T-helper 1 cell treated with Interleukin-12 subunit alpha and Interleukin-12 subunit beta and Interleukin-4 antibody, amounts not matched to agents 30 μg/mL and 1 μg/mL, for 36 hours (primary cell): ENCODE results near the gene RBM28.

ENCODE experiments used
- H3K27ac Mint-ChIP-seq: one replicate; pipeline ENCODE4 v1.8.0; 2021; ENCODE audit warnings: mild to moderate bottlenecking, mixed read lengths
- H3K27me3 Mint-ChIP-seq: one replicate; pipeline ENCODE4 v1.8.0; 2021; ENCODE audit warnings: low read depth, mixed read lengths
- H3K36me3 Mint-ChIP-seq: one replicate; pipeline ENCODE4 v1.8.0; 2021; ENCODE audit warnings: low read depth, mixed read lengths
- H3K4me1 Mint-ChIP-seq: one replicate; pipeline ENCODE4 v1.8.0; 2021; ENCODE audit warnings: low read depth, mixed read lengths
- H3K4me3 Mint-ChIP-seq: one replicate; pipeline ENCODE4 v1.8.0; 2021; ENCODE audit warnings: mild to moderate bottlenecking, moderate library complexity, mixed read lengths
- H3K9me3 Mint-ChIP-seq: one replicate; pipeline ENCODE4 v1.8.0; 2021; ENCODE audit warnings: mixed read lengths

RBM28 gene

GRCh38 chr7:128347647-128348097 is 4.0 kb upstream of the RBM28 start:
- Mint-ChIP-seq H3K4me3 (no peak overlapping the region), H3K36me3 (no peaks in the 10 kb centered on the region), H3K9me3 (no peaks in the 10 kb centered on the region), H3K27ac (no peak overlapping the region), H3K27me3 (peaks cover 35% of the 10 kb centered on the region), H3K4me1 (peaks cover 7% of the 10 kb centered on the region)

- no peaks in the 10 kb centered on the region for H3K9me3 Mint-ChIP-seq
- peaks cover 1% of the 10 kb centered on the region for H3K36me3 Mint-ChIP-seq
- no peak overlapping the region for H3K27ac Mint-ChIP-seq
- peaks cover 19% of the 10 kb centered on the region for H3K27me3 Mint-ChIP-seq
- H3K4me3 Mint-ChIP-seq = no peak overlapping the region
- H3K4me1 Mint-ChIP-seq = peaks cover 19% of the 10 kb centered on the region
These were observed 695 bp upstream of the RBM28 start for GRCh38 chr7:128344431-128344774.

DNA sequence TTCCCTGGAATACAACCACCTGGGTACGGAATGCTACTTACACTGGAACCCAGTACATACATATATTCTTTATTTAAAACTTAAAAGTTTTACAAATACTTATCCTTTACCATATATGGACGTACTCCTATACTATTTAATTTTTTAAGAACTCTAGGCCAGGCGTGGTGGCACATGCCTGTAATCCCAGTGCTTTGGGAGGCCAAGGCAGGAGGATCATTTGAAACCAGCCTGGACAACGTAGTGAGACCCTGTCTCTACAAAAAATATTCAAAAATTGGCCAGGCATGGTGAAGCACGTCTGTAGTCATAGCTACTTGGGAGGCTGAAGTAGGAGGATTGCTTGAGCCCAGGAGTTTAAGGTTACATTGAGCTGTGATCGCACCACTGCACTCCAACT is 2.0 kb downstream of the RBM28 start:
- Mint-ChIP-seq H3K27ac (no peak overlapping the region), H3K36me3 (peaks cover 10% of the 10 kb centered on the region), H3K4me1 (peaks cover 19% of the 10 kb centered on the region), H3K4me3 (peak overlapping the region; percentile 94), H3K27me3 (no peaks in the 10 kb centered on the region), H3K9me3 (no peaks in the 10 kb centered on the region)

DNA sequence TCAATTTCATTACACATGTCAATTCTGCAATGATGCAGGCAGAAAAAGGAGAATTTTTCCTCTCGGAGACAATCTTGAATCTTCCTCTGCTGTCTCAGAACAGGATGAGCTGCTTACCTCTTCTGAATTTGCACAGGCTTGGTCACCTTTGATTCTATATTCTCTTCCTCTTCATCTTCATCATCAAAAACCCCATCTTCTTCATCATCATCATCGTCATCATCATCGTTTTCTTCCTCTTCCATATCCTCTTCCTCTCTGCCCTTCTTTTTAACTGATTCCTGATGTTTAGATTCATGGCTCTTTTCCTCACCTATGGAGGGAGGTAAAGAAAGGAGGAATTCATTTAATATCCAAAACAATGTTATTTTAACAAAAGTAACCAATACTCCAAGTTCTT is 8.0 kb downstream of the RBM28 start:
- Mint-ChIP-seq H3K27me3 (no peaks in the 10 kb centered on the region), H3K27ac (no peak overlapping the region), H3K9me3 (no peaks in the 10 kb centered on the region), H3K4me3 (no peak overlapping the region), H3K36me3 (peaks cover 34% of the 10 kb centered on the region), H3K4me1 (peaks cover 3% of the 10 kb centered on the region)

GRCh38 chr7:128324368-128324680 is 19.4 kb downstream of the RBM28 start:
- Mint-ChIP-seq H3K9me3 (no peaks in the 10 kb centered on the region), H3K4me1 (peaks cover 17% of the 10 kb centered on the region), H3K36me3 (peaks cover 26% of the 10 kb centered on the region), H3K27me3 (no peaks in the 10 kb centered on the region), H3K4me3 (no peak overlapping the region), H3K27ac (no peak overlapping the region)

- Mint-ChIP-seq H3K27ac (no peak overlapping the region), H3K36me3 (peaks cover 28% of the 10 kb centered on the region), H3K4me1 (peaks cover 17% of the 10 kb centered on the region), H3K9me3 (no peaks in the 10 kb centered on the region), H3K27me3 (no peaks in the 10 kb centered on the region), H3K4me3 (no peak overlapping the region)
These were observed 20.0 kb downstream of the RBM28 start for GRCh38 chr7:128323459-128324367.

- peaks cover 17% of the 10 kb centered on the region for H3K4me1 Mint-ChIP-seq
- peaks cover 27% of the 10 kb centered on the region for H3K36me3 Mint-ChIP-seq
- H3K9me3 Mint-ChIP-seq = no peaks in the 10 kb centered on the region
- H3K4me3 Mint-ChIP-seq = no peak overlapping the region
- no peak overlapping the region for H3K27ac Mint-ChIP-seq
- H3K27me3 Mint-ChIP-seq = no peaks in the 10 kb centered on the region
These were observed 20.7 kb downstream of the RBM28 start for GRCh38 chr7:128323040-128323439.

GRCh38 chr7:128322040-128322643 is 21.6 kb downstream of the RBM28 start:
- Mint-ChIP-seq H3K36me3 (peaks cover 35% of the 10 kb centered on the region), H3K27me3 (no peaks in the 10 kb centered on the region), H3K4me1 (peaks cover 17% of the 10 kb centered on the region), H3K27ac (peak overlapping the region; percentile 21), H3K9me3 (no peaks in the 10 kb centered on the region), H3K4me3 (peak overlapping the region; percentile 4)

GRCh38 chr7:128321044-128321422 is 22.7 kb downstream of the RBM28 start:
- H3K4me1 Mint-ChIP-seq = peaks cover 17% of the 10 kb centered on the region
- H3K27ac Mint-ChIP-seq = peak overlapping the region; percentile 82
- no peak overlapping the region for H3K4me3 Mint-ChIP-seq
- no peaks in the 10 kb centered on the region for H3K9me3 Mint-ChIP-seq
- H3K27me3 Mint-ChIP-seq = no peaks in the 10 kb centered on the region
- peaks cover 42% of the 10 kb centered on the region for H3K36me3 Mint-ChIP-seq

DNA sequence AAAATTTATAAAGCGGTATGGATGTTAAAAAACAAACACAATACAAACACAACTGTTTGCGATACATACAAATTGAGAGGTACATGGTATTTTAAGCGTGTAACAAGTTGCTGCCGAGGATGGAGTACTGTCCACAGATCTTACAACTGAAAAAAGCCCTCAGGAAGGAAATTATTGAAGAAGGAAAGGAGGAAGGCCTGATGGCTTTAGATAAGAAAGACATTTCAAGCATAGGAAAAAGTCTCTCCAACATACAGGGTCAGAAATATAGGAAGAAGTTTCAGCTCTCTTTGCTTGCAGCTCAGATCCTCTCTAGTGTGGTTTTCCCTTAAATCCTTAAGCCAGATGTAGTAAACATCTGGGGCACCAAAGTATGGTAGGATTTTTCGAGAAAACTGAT is 25.0 kb downstream of the RBM28 start:
- Mint-ChIP-seq H3K4me3 (no peak overlapping the region), H3K27ac (no peak overlapping the region), H3K27me3 (no peaks in the 10 kb centered on the region), H3K4me1 (peaks cover 21% of the 10 kb centered on the region), H3K36me3 (peaks cover 50% of the 10 kb centered on the region), H3K9me3 (no peaks in the 10 kb centered on the region)

- Mint-ChIP-seq H3K36me3 (peaks cover 45% of the 10 kb centered on the region), H3K27ac (no peak overlapping the region), H3K4me3 (no peak overlapping the region), H3K27me3 (no peaks in the 10 kb centered on the region), H3K9me3 (no peaks in the 10 kb centered on the region), H3K4me1 (peaks cover 4% of the 10 kb centered on the region)
These were observed 32.7 kb downstream of the RBM28 start for GRCh38 chr7:128311013-128311412.

DNA sequence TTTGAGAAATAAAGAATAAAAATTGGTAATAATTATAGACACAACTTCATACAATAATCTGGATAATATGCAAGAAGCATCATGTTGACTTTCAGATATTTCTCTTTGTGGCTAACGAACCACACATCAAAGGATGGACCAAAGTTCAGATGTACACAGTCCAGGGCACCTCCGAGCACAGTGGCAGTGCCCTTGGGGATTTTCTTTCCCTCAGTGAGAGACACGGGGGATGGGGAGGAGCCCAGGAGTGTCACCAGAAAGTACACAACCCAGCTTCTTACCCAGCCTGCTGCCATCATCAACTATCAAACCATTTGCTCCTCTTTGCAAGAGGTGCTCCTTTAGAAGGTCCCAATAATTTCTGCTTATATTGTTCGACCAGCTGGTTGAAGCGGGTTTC is 33.2 kb downstream of the RBM28 start:
- Mint-ChIP-seq H3K4me1 (no peaks in the 10 kb centered on the region), H3K27me3 (no peaks in the 10 kb centered on the region), H3K36me3 (peaks cover 44% of the 10 kb centered on the region), H3K9me3 (no peaks in the 10 kb centered on the region), H3K27ac (no peak overlapping the region), H3K4me3 (no peak overlapping the region)

GRCh38 chr7:128309976-128310375 is 33.7 kb downstream of the RBM28 start:
- H3K36me3 Mint-ChIP-seq = peaks cover 43% of the 10 kb centered on the region
- no peaks in the 10 kb centered on the region for H3K9me3 Mint-ChIP-seq
- H3K27me3 Mint-ChIP-seq = no peaks in the 10 kb centered on the region
- no peak overlapping the region for H3K4me3 Mint-ChIP-seq
- H3K4me1 Mint-ChIP-seq = no peaks in the 10 kb centered on the region
- no peak overlapping the region for H3K27ac Mint-ChIP-seq

- H3K27me3 Mint-ChIP-seq = no peaks in the 10 kb centered on the region
- H3K4me1 Mint-ChIP-seq = no peaks in the 10 kb centered on the region
- no peaks in the 10 kb centered on the region for H3K9me3 Mint-ChIP-seq
- no peak overlapping the region for H3K27ac Mint-ChIP-seq
- no peak overlapping the region for H3K4me3 Mint-ChIP-seq
- H3K36me3 Mint-ChIP-seq = peaks cover 39% of the 10 kb centered on the region
These were observed 34.6 kb downstream of the RBM28 start for GRCh38 chr7:128309124-128309523.

- Mint-ChIP-seq H3K4me3 (no peak overlapping the region), H3K4me1 (no peaks in the 10 kb centered on the region), H3K27ac (no peak overlapping the region), H3K27me3 (no peaks in the 10 kb centered on the region), H3K9me3 (no peaks in the 10 kb centered on the region), H3K36me3 (peaks cover 25% of the 10 kb centered on the region)
These were observed 36.6 kb downstream of the RBM28 start for GRCh38 chr7:128307061-128307460.
